ENCODE results near the gene NDE1.

NDE1 gene

DNA sequence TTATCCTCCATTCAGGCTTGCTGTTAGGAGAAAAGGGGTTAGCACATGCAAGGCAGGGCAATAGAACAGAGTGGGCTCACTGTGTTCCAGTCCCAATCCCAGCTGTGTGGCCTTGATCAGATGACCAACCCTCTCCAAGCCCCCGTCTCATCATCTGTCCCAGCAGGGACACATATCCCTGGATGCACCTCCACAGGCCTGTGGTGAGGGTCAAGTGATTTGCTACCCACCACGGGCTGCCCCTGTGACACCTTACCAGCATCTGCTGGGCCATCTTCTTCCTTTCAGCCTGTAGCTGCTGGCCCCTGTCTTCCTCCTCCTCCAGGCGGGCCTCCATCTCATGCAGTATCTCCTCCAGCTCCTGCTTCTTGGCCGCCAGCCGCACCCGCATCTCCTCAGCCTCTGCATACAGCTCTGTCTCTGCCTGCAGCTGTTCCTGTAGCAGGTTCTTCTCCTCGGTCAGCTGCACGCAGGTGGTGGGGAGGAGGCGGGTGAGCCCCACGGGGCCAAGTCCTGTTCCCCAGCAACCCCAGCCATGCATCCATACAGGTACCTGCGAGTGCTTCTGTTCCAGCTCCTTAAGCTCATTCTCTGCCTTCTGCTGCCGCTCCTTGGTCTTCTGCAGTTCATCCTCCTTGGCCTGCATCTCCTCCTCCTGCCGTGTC, 91.3 kb downstream of the NDE1 start:
- DNase-seq: no peak

- no peak for DNase-seq
Observed at GRCh38 chr16:15742716-15743115, 92.7 kb downstream of the NDE1 start.

- no peak for DNase-seq
Observed at GRCh38 chr16:15743657-15744056, 93.6 kb downstream of the NDE1 start.

DNA sequence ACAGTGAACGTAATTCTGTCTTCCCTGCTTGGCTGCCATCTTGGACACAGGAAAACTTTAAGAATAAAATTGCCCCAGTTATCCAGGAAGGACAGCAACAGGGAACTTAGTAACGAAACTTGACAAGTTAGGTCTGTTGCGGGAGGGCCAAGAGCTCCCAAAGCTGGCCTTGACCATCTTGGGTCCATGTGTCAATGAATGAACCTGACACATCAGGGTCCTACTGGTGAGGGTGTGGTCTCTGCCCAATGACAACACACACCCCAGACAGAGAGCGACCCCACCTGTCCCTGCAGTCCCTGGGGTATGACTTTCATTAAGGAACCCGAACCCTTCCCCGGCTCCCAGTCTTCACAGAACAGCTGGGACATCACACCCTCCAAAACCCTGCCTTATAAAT, 96.3 kb downstream of the NDE1 start:
- no peak for DNase-seq

DNA sequence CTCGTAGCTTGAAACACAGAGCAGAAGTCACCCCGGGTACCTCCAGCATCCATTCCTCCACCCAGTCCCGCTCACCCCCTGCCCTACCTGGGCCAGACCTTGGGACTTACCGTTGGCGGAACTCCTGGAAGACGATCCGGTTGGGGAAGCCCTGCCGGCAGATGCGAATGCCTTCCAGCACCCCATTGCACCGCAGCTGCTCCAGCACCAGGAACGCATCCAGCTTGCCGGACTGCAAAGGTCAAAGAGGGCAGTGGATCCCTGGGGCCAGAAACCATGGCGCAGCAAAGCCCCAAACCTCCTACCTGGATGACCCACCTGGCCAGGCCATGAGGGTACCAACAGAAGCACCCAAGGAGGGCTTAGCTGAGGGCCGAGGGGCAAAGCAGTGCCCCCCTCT, 97.9 kb downstream of the NDE1 start:
- DNase-seq: no peak

DNA sequence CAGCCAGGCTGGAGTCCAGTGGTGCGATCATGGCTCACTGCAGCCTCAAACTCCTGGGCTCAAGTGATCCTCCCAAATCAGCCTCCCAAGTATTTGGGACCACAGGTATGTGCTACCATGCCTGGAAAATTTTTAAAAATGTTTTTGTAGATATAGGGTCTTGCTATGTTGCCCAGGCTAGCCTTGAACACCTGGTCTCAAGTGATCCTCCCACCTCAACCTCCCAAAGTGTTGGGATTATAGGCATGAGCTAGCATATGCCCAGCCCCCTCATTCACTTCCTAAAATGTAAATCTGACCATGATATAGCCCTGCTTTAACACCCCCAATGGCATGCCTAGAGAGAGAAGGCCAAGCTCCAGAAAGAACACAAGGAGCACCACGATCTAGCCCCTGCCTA, 98.6 kb downstream of the NDE1 start:
- DNase-seq: no peak

DNA sequence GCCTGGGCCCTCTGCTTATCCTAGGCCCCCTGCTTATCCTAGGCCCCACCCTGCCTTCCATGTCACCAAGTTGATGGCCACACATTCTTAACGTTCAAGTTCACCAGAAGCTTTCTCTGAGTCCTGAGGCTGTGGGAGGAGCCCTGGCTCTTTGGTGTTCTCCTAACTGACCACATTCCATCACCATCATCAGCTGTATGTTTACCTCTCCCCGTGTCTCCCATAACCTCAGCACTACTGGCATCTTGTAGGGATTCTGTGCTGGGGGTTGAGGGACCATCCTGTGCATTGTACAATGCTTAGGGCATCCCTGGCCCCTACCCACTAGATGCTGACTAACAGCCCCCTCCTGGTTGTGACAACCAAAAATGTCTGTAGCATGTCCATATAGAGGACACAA, 99.3 kb downstream of the NDE1 start:
- no peak for DNase-seq

GRCh38 chr16:15749985-15750384, 99.9 kb downstream of the NDE1 start:
- DNase-seq: no peak

- no peak for DNase-seq
Observed at GRCh38 chr16:15751940-15752339, 101.9 kb downstream of the NDE1 start.

DNA sequence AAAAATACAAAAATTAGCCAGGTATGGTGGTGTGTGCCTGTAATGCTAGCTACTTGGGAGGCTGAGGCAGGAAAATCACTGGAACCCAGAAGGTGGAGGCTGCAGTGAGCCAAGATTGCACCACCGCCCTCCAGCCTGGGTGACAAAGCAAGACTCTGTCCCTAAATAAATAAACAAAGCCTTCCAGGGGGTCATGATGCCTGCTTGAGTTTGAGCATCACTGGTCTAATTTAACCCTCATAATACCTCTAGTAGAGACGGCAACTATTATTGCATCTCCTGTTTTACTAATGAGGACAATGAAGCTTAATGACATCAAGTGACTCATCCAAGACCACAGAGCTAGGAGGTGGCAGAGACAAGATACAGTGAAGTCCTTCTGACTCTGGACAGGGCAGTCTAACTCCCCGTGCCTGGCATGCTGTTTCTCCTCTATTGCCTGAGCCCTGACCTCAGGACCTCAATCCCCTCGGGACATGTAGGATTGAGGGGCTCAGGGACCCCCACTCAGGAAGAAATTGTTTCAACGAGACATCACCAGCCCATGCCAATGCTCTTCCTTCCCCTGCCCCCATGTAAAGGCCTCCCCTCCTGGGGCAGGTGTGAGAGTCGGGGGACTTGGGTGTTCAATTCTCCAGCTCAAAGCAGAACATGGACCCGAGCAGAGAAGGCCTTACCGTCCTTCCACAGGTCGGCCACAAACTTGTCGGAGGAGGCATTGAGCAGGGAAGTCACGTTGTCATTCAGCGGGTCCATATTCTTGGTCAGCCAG, 102.9 kb downstream of the NDE1 start:
- DNase-seq: no peak

DNA sequence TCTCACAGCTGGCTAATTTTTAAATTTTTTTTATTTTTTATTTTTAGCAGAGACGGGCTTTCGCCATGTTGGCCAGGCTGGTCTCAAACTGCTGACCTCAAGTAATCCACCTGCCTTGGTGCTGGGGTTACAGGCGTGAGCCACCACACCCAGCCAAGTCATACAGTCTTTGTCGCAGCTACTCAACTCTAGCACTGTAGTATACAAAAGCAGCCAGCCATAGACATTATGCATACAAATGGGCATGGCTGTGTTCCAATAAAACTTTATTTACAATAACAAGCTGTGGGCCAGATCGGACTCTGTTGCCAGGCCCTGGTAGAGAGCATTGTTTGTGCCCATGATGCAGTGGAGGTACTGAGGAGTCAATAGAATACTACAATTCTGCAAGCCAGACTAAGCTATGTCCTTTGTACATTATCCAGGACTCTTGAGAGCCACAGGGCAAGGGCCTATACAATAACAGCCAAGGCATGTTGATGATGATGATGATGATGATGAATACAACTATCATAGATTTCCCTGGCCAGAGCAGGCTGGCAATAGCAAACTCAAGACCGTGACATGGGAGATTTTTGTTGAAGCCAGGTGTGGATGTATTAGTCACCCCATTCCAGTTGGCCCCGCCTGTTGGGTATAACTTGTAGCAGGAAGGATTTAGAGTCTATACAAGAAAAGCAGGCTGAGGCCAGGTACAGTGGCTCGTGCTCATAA, 104.9 kb downstream of the NDE1 start:
- DNase-seq: no peak

DNA sequence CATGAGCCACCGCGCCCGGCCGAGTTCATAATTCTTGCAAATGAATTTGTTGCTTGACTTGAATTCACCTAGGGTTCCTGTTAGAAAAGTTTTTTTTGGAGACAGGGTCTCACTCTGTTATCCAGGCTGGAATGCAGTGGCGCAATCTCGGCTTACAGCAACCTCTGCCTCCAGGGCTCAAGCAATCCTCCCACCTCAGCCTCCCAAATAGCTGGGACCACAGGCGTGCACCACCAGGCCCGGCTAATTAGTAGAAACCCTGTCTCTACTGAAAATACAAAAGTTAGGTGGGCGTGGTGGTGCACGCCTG, 107.0 kb downstream of the NDE1 start:
- DNase-seq: no peak

DNA sequence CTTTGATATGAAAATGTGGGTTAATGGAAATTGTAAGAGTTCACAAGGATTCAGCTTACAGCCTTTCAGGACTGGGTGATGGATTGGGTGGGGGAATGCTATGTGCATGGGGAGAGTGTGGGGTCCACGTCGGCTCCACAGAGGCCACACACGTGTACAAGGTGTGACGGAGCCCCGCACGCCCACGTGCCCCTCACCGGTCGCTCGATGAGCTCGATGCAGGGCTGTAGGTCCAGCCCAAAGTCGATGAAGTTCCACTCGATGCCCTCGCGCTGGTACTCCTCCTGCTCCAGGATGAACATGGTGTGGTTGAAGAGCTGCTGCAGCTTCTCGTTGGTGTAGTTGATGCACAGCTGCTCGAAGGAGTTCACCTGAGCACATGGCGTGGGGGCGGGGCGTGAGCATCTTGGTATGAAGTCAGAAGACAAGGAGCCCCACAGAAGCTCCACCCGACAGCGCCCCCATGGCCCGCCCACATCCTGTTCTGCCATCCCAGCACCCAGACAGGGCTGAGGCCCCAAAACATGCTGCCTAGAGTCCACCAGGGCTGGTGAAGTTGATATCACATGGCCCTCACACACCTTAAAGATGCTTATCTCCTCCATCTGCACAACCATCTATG, 107.7 kb downstream of the NDE1 start:
- no peak for DNase-seq

GRCh38 chr16:15759070-15759469, 109.0 kb downstream of the NDE1 start:
- DNase-seq: no peak

GRCh38 chr16:15760129-15760528, 110.1 kb downstream of the NDE1 start:
- DNase-seq: no peak

DNA sequence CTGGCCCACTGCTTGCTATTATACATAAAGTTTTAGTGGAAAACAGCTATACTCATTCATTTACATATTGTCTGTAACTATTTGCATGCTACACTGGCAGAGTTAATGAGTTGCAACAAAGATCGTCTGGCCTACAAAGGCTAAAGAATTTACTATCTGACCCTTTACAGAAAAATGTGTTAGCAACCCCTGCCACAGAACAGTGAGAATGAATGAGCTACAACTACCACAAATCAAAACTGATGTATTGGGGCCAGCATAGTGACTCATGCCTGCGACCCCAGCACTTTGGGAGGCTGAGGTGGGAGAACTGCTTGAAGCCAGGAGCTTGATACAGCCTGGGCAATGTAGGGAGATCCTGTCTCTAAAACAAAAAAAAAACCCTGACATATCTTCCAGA, 114.1 kb downstream of the NDE1 start:
- DNase-seq: no peak

- no peak for DNase-seq
Observed at GRCh38 chr16:15765116-15765515, 115.1 kb downstream of the NDE1 start.

- no peak for DNase-seq
Observed at GRCh38 chr16:15765880-15766279, 115.8 kb downstream of the NDE1 start.

DNA sequence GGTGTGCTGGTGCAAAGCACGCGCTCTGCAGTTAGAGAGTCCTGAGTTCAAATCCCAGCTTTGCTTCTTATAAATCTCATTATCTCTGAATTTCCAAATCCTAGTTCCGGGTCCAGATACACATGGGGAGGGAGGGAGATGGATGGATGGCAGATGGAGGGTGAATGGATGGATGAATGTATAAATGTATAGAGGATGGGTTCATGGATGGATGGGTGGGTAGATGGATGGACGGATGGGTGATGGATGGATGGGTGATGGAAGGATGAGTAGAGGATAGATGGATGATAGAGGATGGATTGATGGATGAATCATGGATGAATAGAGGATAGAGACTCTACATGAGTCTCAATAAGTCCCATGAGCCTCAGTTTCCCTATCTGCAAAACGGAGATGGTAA, 116.9 kb downstream of the NDE1 start:
- DNase-seq: no peak

DNA sequence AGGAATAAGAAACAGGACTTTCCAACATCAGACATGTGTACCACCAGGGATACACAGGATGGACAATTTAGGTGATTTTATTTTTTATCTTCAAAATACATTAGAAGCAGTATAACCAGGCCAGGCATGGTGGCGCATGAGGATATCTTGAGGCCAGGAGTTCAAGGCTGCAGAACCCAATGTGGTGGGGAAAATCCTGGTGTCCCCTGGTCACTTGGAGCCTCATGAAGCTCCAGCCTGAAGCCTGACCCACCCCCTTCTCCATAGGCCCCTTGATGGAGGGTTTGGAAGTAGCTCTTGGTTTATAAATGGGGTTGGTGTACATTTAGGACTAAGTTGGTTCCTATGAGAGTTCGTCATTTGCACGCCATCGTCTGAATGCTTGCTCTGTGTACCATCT, 118.2 kb downstream of the NDE1 start:
- DNase-seq: no peak

- DNase-seq: no peak
Observed at GRCh38 chr16:15769239-15769638, 119.2 kb downstream of the NDE1 start.

DNA sequence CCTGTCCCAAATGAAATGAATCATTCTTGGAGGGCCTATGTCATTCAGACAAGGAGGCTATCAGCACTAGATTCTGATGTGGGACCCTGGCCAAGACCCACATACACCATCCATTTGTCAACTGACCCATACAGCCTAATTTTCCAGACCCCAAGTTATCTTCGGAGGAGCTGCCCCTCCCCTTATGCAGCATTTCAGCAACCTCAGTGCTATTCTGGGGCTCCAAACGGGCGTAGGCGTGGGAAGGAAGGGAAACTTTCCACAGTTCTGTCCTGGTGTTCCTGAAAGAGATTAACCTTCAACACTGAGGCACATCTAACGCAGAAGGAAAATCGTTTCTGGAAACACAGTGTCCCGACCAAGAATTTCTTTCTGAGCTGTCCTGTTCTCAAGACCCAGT, 120.1 kb downstream of the NDE1 start:
- DNase-seq: no peak

DNA sequence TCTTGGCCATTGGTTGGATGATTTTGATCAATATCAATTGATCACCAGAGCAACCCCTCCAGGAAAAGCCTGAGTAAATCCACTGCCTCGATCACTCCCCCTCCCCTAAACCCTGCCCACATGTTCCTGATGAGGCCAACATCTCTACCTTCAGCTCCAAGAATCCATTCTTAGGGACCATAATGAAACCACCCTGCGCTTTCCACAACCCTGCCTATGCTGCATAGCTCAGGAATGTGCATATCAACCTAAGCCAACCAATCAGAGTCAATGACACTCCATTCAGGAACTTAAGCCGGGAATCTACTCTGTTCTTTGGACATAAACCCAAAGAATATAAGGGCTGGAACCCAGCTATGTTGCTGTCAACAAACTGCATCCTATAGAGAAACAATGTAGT, 120.5 kb downstream of the NDE1 start:
- no peak for DNase-seq

- no peak for DNase-seq
Observed at GRCh38 chr16:15771694-15772093, 121.6 kb downstream of the NDE1 start.

Measured in GOT3 (cell line).